Urinary bladder (tissue), 4 donors: ENCODE results near the gene ARL14EPL. TPM values are rescaled to one million over a fixed set of nuclear protein-coding genes. Genes with fewer than 3 reads are reported as not detected.
"Not testable (repeated sequence)": the region's sequence is repeated elsewhere in the genome, so short reads cannot be mapped to it uniquely, and the experiment has no call there.

Source experiments
- DNase-seq: peaks from one replicate; pipeline ENCODE4 v3.0.0-alpha.2; 2015; ENCODE audit errors: extremely low spot score
- H3K27ac ChIP-seq: one replicate; pipeline ENCODE4 v1.5.1; 2013; ENCODE audit warnings: low read depth, mild to moderate bottlenecking, moderate library complexity
- H3K36me3 ChIP-seq: one replicate; pipeline ENCODE4 v1.6.1; 2013; ENCODE audit warnings: mild to moderate bottlenecking, moderate library complexity; ENCODE audit not compliant: insufficient read depth
- H3K4me1 ChIP-seq: one replicate; pipeline ENCODE4 v1.6.1; 2013; ENCODE audit warnings: mild to moderate bottlenecking, moderate library complexity; ENCODE audit not compliant: insufficient read depth
- H3K4me3 ChIP-seq: one replicate; pipeline ENCODE4 v1.5.1; 2013; ENCODE audit warnings: low read depth, low read length
- WGBS: extraction: QIAGEN DNeasy Blood & Tissue Kit; methylation state at CpG from one replicate; pipeline ENCODE4 v1.1.7; 2013; 5-methylcytosine and 5-hydroxymethylcytosine counted together
- polyA plus RNA-seq: library from polyadenylated mRNA; stranded (reverse); fragments of 200-250 nt; gene quantifications from one replicate; pipeline ENCODE4 v1.2.3, GENCODE V29; 2013
- total RNA-seq: library from RNA; depleted of rRNA; stranded (reverse); fragments of >200 nt; gene quantifications from one replicate; pipeline ENCODE4 v1.2.3, GENCODE V29; 2014
- donor health status: healthy with polysubstance abuse.
- donor health status: healthy.

The ARL14EPL gene
- total and polyA plus RNA-seq, 2 donors = not detected

DNA sequence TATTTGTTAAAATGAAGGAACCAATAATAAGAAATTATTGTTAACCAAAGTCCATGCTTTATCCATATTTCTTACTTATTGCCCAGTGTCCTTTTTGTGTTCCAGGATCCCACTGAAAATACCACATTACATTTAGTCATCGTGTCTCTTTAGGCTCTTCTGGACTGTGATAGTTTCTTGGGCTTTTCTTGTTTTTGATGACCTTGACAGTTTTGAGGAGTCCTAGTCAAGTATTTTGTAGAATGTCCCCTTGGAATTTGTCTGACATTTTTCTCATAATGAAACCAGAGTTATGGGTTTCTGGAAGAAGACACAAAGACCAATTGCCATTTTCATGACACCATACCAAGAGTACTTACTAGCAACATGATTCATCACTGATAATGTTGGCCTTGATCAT, 38.9 kb downstream of the ARL14EPL start:
- Histone ChIP-seq H3K4me1 (no peaks in the 10 kb centered on the region), H3K27ac (no peak overlapping the region), H3K4me3 (no peak overlapping the region), H3K36me3 (no peaks in the 10 kb centered on the region)
- 97% methylated on average over 1 of the region's 1 CpG for WGBS
- DNase-seq = no peak

DNA sequence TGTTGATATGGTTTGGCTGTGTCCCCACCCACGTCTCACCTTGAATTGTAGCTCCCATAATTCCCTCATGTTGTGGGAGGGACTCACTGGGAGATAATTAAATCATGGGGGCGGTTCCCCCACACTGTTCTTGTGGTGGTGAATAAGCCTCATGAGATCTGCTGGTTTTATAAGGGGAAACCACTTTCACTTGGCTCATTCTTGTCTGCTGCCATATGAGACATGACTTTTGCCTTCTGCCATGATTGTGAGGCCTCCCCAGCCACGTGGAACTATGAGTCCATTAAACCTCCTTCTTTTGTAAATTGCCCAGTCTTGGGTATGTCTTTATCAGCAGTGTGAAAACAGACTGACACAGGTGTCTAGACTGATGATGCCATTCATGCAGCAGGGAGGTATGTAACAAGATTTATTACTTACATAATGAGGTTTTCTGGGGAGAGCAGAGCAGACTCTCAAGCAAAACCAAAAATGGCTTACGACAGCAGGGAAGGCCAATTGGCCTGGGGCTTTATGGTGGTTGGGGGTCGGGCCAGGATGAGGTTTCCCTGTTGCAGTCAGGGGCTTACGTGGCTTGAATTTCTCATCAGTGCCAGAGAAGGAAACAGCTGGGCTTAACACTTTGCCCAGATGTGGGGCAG, 43.0 kb downstream of the ARL14EPL start:
- H3K27ac ChIP-seq = no peak overlapping the region
- no peak for DNase-seq
- no peaks in the 10 kb centered on the region for H3K4me1 ChIP-seq
- no peaks in the 10 kb centered on the region for H3K36me3 ChIP-seq
- 46% methylated on average over 6 of the region's 6 CpGs for WGBS
- H3K4me3 ChIP-seq = no peak overlapping the region

DNA sequence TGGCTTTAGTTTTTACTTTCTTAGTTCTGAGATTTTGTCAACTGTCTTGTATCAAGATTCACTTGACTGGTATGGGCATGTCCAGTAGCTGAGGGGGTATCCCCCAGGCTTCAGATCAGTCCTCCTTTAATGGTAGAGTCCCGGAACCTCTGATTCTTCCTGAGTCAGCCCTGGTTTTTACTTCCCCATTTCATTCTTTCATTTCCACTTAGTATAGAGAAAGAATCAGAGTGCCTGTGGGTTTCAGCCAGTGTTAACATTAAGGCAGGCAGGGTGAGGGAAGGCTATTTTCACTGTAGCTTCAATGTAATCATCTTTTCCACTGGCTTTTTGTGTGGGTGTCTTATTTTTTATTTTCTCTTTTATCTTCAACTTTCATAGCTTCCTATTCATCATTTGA, 44.2 kb downstream of the ARL14EPL start:
- WGBS = 83% methylated on average over 1 of the region's 1 CpG
- Histone ChIP-seq H3K4me1 (no peaks in the 10 kb centered on the region), H3K4me3 (no peak overlapping the region), H3K36me3 (no peaks in the 10 kb centered on the region), H3K27ac (no peak overlapping the region)
- DNase-seq = no peak

DNA sequence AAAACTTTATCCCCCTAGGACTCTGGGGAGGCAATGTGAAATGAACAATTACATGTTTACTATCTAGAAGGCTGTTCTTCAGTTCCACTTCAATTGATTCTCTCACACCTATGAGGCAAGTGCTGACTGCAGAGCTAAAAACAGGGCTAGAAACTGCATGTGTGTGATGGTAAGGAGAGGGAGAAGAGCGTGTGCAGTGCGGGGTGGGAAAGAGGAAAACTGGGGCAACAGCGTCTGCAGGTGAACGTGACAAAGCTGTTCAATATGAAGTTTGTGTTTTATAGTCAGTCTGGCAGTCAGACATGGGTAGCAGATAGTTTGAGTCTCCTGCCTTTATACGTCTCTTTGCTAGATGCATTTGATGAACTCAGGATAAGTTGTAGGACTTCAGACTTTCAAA, 45.9 kb downstream of the ARL14EPL start:
- no peak overlapping the region for H3K4me3 ChIP-seq
- DNase-seq = no peak
- no peaks in the 10 kb centered on the region for H3K36me3 ChIP-seq
- WGBS = 92% methylated on average over 5 of the region's 5 CpGs
- H3K4me1 ChIP-seq = no peaks in the 10 kb centered on the region
- no peak overlapping the region for H3K27ac ChIP-seq

DNA sequence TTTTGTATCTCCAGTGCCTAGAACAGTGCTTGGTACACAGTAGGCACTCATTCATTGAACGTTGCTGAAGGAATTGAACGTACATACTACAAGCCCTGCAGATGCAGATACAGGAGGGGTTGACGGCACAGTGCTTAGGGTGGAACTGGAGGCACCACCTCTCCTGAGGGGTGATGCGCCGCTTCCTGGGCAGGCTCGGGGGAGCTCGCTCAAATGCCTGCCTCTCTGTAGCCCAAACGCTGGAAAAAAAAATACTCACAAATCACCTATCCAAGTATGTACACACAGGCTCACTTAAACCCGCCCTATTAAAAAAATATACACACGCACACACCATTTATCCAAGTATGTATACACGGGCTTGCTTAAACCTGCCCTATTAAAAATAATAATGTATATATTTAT, 52.0 kb downstream of the ARL14EPL start:
- Histone ChIP-seq H3K4me3 (peak overlapping the region; percentile 78), H3K27ac (no peak overlapping the region), H3K4me1 (peaks cover 1% of the 10 kb centered on the region), H3K36me3 (no peaks in the 10 kb centered on the region)
- 21% methylated on average over 11 of the region's 11 CpGs for WGBS
- peak; percentile 31 for DNase-seq

DNA sequence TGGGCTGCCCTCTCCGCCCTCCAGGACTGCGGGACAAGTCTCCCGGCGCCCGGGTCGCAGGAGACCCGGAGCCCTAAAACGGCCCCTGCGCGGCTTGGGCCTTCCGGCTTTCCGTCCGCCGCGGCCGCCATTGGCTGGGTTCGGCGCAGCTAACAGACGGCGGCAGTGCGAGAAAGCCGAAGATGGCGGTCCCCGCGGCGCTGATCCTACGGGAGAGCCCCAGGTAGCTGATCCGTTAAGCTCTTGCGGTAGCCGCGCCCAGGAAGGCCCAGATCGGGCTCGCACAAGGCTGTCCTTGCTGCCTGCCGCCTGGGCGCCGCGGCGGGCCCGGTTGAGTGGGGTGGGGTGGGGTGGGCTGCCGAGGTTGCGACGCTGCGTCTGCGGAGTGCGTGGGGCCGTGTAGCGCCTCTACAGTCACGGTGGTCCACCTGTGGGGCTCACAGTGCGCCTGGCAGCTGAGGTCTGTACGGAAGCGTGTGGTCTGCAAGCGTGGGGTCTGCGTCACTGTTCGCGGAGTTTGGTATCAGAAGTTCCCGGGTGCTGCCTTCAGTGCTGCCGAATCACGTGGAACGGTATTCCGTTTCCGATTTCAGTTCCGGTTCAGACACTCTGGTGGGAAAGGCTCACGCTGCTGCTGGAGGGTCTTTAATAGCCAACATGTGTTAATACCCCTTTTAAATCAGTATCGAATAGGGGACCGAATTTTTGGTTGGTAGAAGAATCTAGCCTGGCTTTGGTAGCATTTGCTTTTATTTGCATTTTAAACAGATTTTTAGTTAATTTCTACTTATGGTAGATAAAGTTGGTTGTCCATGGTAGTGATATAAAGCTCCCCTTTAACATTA, 52.8 kb downstream of the ARL14EPL start, which contains the start of gene COMMD10:
Gene COMMD10, plus strand, starts transcription at position 155 of the 845 bp plus-strand sequence.
- DNase-seq = peak; percentile 66
- H3K4me1 ChIP-seq = peaks cover 1% of the 10 kb centered on the region
- H3K27ac ChIP-seq = peak within 1 kb of the TSS; percentile 89
- WGBS = under 1% methylated on average over 65 of the region's 65 CpGs
- H3K4me3 ChIP-seq = peak within 1 kb of the TSS; percentile 78
- H3K36me3 ChIP-seq = no peaks in the 10 kb centered on the region

DNA sequence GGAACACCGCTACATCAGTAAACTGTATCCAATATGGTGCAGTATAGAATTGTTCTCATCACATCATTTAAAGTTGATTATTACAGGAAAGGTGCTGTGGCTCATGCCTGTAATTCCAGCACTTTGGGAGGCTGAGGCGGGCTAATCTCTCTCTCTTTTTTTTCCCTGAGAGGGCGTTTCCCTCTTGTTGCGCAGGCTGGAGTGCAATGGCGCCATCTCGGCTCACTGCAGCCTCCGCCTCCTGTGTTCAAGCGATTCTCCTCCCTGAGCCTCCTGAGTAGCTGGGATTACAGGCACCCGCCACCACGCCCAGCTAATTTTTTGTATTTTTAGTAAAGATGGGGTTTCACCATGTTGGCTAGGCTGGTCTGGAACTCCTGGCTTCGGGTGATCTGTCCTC, 54.0 kb downstream of the ARL14EPL start:
- H3K4me3 ChIP-seq, H3K36me3 ChIP-seq, DNase-seq, H3K4me1 ChIP-seq, H3K27ac ChIP-seq: not testable (repeated sequence)
- 97% methylated on average over 11 of the region's 11 CpGs for WGBS

DNA sequence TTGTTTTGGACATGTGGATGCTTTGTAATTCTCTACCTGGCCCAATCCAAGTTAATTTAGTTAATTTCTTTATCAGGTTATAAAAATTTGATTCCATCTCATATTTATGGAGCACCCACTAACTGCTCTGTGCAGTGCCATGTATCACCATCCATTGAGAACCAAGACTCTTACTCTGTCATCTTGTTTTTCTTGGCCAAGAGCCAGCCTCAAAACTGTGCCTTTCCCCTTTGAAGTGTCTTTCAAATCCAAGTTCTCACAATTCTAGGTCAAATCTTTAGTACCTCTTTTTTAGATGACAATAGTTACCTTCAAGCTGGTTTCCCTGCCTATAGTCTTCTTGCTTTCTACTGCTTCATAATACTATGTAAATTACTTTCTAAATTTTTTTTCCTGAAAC, 55.8 kb downstream of the ARL14EPL start:
- Histone ChIP-seq H3K4me3 (no peak overlapping the region), H3K4me1 (peaks cover 1% of the 10 kb centered on the region)
- DNase-seq = no peak

DNA sequence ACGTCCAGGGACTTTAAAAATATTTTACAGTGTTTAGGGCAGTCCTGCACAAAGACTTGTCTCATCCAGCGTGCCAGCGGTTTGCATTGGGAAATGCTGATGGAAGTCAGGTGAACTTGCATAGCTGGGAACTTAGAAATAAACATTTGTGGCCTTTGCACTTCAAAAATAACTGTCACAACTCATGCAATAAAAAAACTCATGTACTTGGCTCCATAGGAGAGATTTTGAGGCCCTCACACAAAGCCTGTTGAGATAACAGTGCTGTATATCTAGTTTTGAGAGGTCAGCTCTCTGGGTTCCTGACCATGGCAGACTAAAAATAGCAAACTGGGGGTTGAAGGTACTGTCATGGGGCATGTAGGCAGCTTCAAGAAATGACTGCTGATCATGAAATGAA, 58.0 kb downstream of the ARL14EPL start:
- Histone ChIP-seq H3K36me3 (peaks cover 7% of the 10 kb centered on the region), H3K4me1 (peaks cover 1% of the 10 kb centered on the region), H3K4me3 (no peak overlapping the region), H3K27ac (no peak overlapping the region)
- no peak for DNase-seq
- WGBS = 89% methylated on average over 3 of the region's 3 CpGs

More for the DNA sequence above, 55.8 kb downstream of the ARL14EPL start:
- Histone ChIP-seq H3K27ac (no peak overlapping the region), H3K36me3 (peaks cover 4% of the 10 kb centered on the region)

DNA sequence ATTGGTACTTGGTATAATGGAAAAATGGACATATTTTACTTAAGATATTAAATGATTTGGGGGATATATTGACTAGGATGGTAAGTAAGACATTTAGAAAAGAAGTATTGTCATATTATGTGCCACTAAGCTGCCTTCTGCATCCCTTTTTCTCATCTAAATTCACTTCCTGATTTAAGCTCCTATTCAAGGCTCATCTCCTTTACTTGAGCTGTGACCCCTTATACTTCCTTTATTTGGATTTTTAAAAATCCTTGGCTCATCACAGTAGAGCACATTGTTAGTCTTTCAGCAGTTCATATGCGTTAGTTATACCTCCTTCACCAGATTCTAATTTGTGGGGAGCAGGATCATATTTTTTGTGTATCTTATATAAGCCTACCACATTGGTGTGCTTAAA, 59.1 kb downstream of the ARL14EPL start:
- peaks cover 1% of the 10 kb centered on the region for H3K4me1 ChIP-seq
- DNase-seq = no peak
- WGBS = 94% methylated on average over 1 of the region's 1 CpG
- no peak overlapping the region for H3K27ac ChIP-seq
- peaks cover 7% of the 10 kb centered on the region for H3K36me3 ChIP-seq
- H3K4me3 ChIP-seq = no peak overlapping the region

DNA sequence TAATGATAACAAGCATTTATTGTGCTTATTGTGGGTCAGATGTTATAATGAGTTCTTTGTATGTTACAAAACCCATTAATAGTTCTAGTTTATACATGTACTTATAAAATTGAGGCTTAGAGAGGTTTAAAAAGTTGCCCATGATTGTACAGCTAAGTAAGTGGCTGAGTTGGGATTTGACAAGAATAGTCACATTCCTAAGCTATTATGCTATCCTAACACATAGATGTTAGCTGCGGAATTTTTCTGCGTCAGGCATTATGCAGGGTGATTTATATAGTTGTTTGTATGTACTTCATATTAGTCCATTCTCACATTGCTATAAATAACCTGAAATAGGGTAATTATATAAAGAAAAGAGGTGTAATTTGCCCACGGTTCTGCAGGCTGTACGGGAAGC, 65.0 kb downstream of the ARL14EPL start:
- Histone ChIP-seq H3K27ac (no peak overlapping the region), H3K4me3 (no peak overlapping the region), H3K36me3 (peaks cover 7% of the 10 kb centered on the region), H3K4me1 (no peaks in the 10 kb centered on the region)
- no peak for DNase-seq
- WGBS = 92% methylated on average over 4 of the region's 4 CpGs

DNA sequence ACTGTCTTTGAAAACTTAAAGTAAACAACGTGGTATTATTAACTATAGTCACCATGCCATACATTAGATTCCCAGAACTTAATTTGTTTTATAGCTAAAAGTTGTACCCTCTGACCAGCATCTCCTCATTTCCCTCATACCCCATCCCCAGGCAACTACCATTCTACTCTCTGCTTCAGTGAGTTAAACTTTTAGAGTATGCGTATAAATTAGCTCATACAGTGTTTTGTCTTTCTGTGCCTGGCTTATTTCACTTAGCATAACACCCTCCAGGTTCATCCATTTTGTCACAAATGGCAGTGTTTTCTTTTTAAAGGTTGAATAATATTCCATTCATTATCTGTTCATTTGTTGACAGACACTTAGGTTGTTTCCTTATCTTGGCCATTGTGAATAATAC, 66.7 kb downstream of the ARL14EPL start:
- Histone ChIP-seq H3K4me1 (no peaks in the 10 kb centered on the region), H3K36me3 (no peaks in the 10 kb centered on the region), H3K4me3 (no peak overlapping the region), H3K27ac (no peak overlapping the region)
- WGBS = 95% methylated on average over 2 of the region's 2 CpGs
- no peak for DNase-seq

DNA sequence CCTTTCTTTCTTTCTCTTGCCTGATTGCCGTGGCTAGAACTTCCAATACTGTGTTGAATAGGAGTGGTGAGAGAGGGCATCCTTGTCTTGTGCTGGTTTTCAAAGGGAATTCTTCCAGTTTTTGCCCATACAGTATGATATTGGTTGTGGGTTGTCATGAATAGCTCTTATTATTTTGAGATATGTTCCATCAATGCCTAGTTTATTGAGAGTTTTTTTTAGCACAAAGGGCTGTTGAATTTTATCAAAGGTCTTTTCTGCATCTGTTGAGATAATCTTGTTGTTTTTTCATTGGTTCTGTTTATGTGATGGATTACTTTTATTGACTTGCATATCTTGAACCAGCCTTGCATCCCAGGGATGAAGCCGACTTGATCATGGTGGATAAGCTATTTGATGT, 72.7 kb downstream of the ARL14EPL start:
- 73% methylated on average over 2 of the region's 2 CpGs for WGBS
- H3K27ac ChIP-seq, H3K4me3 ChIP-seq, DNase-seq, H3K36me3 ChIP-seq, H3K4me1 ChIP-seq: not testable (repeated sequence)
